Ureter (tissue), 1 donor: ENCODE data around the gene DGCR2. TPM values are rescaled to one million over a fixed set of nuclear protein-coding genes. Genes with fewer than 3 reads are reported as not detected.
"Not testable (repeated sequence)": the region's sequence is repeated elsewhere in the genome, so short reads cannot be mapped to it uniquely, and the experiment has no call there.

ENCODE experiments used
- DNase-seq: peaks from one replicate; pipeline ENCODE4 v3.0.0-alpha.2; 2020; ENCODE audit warnings: low spot score
- total RNA-seq: library from RNA; stranded (reverse); gene quantifications from one replicate; pipeline ENCODE4 v1.2.4, GENCODE V29; 2023
- donor health status: DM: yes; HTN: yes; CAD: no.

DGCR2 gene
- total RNA-seq, 1 donor from 2014 or later, result 68.7 TPM

- DNase-seq, result not testable (repeated sequence)
Measured at GRCh38 chr22:19032156-19032785, 89.9 kb downstream of the DGCR2 start.

- DNase-seq, result not testable (repeated sequence)
Measured at GRCh38 chr22:19030889-19031252, 91.3 kb downstream of the DGCR2 start.

- DNase-seq, result not testable (repeated sequence)
Measured at GRCh38 chr22:19030226-19030888, 91.9 kb downstream of the DGCR2 start.

- not testable (repeated sequence) for DNase-seq
Measured at GRCh38 chr22:19029113-19030103, 92.8 kb downstream of the DGCR2 start.

GRCh38 chr22:19028060-19028455 is 94.2 kb downstream of the DGCR2 start:
- DNase-seq, result not testable (repeated sequence)

GRCh38 chr22:19027371-19028059 is 94.7 kb downstream of the DGCR2 start:
- not testable (repeated sequence) for DNase-seq

GRCh38 chr22:19026080-19026479 is 96.1 kb downstream of the DGCR2 start:
- not testable (repeated sequence) for DNase-seq

- not testable (repeated sequence) for DNase-seq
Measured at GRCh38 chr22:19024956-19025489, 97.2 kb downstream of the DGCR2 start.

- not testable (repeated sequence) for DNase-seq
Measured at GRCh38 chr22:19023931-19024330, 98.3 kb downstream of the DGCR2 start.

GRCh38 chr22:19022755-19023154 is 99.5 kb downstream of the DGCR2 start:
- DNase-seq, result no peak

- DNase-seq, result peak; percentile 19
Measured at GRCh38 chr22:19019679-19020032, 102.6 kb downstream of the DGCR2 start.

- DNase-seq, result peak; percentile 38
Measured at GRCh38 chr22:19019029-19019678, 103.1 kb downstream of the DGCR2 start.

- no peak for DNase-seq
Measured at GRCh38 chr22:19018256-19018655, 104.0 kb downstream of the DGCR2 start.

- DNase-seq, result no peak
Measured at GRCh38 chr22:19016081-19016766, 106.0 kb downstream of the DGCR2 start.

- DNase-seq, result no peak
Measured at GRCh38 chr22:19014886-19015285, 107.3 kb downstream of the DGCR2 start.

- DNase-seq, result not testable (repeated sequence)
Measured at GRCh38 chr22:19013881-19014598, 108.2 kb downstream of the DGCR2 start.

GRCh38 chr22:19013411-19013810 is 108.8 kb downstream of the DGCR2 start:
- not testable (repeated sequence) for DNase-seq

GRCh38 chr22:19012308-19012986 is 109.8 kb downstream of the DGCR2 start:
- DNase-seq, result no peak

GRCh38 chr22:19011611-19012010 is 110.6 kb downstream of the DGCR2 start:
- not testable (repeated sequence) for DNase-seq
